Stimulated activated CD8-positive, alpha-beta memory T cell treated with anti-CD3 and anti-CD28 coated beads, Interleukin-12 subunit alpha, Interleukin-12 subunit beta, amount 100 ng/mL, for 4 hours (primary cell): ENCODE measurements around the gene EFNB1.
A peak's percentile ranks its signal among the peaks of the same experiment; 100 is the strongest.
"Not testable (repeated sequence)": the region's sequence is repeated elsewhere in the genome, so short reads cannot be mapped to it uniquely, and the experiment has no call there.

Experiments
- DNase-seq: peaks from one replicate; pipeline ENCODE4 v3.0.0-alpha.2; 2020; ENCODE audit warnings: low read depth

EFNB1 gene

DNA sequence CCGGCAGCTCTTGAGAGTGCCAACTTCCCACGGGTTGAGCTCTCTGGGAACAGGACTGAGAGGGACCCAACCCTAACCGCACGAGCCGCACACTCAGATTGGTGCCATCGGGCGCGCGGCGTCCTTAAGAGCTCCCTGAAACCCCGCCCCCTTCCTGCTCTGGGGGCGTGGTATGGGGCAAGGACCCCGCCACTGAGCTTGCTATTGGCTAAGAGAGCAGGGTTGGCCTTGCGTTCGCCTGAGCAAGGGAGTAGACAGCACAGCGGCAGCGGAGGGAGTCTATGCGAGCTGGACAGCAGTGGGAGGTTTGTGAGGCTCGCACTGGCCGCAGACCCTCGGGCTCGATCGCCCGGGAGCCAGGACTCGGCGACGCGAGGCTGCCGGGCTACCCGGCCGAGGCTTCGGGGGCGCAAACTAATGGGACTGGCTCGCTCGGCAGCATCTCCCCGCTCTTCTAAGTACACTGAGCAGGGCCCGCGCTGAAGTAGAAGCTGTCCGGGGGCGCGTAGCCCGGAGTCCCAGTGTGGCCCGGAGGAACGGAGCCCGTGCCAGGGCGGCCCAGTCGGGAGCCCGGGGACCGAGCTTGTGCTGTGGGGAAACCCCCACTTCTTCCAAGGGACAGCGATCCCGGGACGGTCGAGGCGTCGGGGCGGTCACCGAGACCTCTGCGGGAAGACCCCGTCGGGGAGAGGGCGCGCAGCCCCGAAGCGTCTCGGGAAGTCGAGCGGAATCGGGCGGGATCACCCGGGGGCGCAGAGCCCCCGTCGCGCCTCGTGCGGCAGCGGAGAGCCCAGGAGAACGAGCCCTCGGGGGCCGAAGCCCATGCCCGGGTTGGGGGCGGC lies at the start of gene EFNB1:
Gene EFNB1, plus strand, starts transcription at position 282 of the 842 bp plus-strand sequence. CDS start 756 bp downstream, outside the sequence.
- peak; percentile 65 for DNase-seq

DNA sequence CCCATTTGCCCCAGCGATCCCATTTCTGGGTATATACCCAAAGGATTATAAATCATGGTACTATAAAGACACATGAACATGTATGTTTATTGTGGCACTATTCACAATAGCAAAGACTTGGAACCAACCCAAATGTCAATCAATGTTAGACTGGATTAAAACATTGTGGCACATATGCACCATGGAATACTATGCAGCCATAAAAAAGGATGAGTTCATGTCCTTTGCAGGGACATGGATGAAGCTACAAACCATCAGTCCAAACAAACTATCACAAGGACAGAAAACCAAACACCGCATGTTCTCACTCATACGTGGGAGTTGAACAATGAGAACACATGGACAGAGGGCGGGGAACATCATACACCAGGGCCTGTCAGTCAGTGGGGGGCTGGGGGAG lies 47.5 kb upstream of the EFNB1 start:
- DNase-seq: not testable (repeated sequence)

DNA sequence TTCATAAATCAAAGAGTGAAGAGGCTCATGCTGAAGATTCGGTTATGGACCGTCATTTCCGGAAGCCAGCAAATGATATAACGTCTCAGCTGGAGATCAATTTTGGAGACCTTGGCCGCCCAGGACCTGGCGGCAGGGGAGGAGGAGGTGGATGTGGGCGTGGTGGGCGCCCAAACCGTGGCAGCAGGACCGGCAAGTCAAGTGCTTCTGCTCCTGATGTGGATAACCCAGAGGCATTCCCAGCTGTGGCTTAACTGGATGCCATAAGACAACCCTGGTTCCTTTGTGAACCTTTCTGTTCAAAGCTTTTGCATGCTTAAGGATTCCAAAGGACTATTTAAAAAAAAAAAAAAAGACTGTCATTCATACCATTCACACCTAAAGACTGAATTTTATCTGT lies 44.0 kb upstream of the EFNB1 start:
- DNase-seq: no peak

DNA sequence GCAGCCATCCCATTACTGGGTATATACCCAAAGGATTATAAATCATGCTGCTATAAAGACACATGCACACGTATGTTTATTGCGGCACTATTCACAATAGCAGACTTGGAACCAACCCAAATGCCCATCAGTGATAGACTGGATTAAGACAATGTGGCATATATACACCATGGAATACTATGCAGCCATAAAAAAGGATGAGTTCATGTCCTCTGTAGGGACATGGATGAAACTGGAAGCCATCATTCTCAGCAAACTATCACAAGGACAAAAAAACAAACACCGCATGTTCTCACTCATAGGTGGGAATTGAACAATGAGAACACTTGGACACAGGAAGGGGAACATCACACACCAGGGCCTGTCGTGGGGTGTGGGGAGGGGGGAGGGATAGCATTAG lies 42.2 kb upstream of the EFNB1 start:
- not testable (repeated sequence) for DNase-seq

DNA sequence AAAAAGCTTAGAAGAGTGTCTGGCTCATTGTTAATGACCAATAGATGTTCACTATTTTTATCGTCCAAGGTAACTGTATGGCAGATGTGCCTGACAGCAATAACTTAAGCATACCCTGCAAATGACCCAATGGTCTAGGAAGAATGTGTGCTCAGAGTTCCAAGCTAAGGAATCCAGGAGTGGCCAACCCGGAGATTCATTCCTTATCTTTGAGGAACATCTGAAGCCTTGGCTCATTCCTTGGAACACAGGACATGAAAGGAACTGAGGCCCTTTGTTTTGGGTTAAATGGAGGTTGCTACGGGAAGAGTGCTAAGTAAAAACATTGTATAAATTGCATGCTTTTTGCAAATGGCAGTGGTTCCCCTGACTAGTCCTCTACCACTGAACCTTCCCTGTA lies 38.9 kb upstream of the EFNB1 start:
- no peak for DNase-seq

DNA sequence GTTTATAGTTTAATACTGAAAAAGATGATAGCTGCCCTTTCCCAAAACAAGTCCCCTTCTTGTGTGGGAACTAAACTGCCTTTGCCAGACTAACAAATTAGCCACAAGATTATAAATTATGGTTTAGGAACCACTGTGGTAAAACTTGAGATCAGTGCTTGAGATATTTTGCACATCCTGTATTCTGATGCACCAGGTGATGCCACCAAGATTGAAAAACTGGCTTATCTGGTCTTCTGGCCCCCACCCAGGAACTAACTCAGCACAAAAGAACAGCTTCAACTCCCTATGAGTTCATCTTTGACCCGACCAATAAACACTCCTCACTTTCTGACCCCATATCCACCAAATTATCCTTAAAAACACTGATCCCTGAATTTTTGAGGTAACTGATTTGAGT lies 36.7 kb upstream of the EFNB1 start:
- no peak for DNase-seq

DNA sequence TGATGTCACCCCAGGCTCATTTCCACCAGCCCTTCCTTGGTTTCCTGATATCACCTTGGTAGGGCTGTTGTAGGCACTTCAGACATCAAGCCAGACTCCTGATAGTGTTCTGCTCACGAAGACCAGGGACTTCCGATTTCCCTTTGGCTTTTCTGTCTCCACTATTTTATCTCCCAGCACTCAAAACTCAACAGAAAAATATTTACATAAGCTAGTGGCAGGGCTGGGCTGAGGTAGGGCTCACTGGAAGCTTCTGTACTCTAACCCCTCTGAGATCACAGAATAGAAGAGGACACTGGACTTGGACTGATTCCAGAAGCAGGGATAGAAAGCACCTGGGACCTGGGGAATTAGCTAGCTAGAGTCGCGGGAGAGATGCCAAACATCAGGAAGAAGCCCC lies 34.4 kb upstream of the EFNB1 start:
- DNase-seq: no peak

DNA sequence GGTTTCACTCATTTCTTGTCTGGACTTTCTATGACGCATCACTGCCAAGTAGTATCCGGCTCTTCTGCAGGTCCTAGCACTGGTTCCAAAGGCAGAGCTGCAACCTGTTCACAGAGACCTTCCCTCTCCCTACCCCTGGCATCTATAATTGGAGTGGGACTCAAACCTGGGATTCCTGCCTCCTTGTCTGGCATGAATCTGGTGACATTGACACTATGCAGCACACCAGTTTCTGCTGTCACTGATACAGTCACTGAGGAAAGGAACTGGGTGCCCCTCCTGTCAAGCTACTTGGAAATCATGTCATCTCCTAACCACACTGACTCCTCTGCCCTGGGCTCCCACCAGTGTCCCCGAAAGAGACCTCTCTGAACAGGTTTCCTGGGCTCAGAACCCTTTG lies 33.1 kb upstream of the EFNB1 start:
- no peak for DNase-seq

DNA sequence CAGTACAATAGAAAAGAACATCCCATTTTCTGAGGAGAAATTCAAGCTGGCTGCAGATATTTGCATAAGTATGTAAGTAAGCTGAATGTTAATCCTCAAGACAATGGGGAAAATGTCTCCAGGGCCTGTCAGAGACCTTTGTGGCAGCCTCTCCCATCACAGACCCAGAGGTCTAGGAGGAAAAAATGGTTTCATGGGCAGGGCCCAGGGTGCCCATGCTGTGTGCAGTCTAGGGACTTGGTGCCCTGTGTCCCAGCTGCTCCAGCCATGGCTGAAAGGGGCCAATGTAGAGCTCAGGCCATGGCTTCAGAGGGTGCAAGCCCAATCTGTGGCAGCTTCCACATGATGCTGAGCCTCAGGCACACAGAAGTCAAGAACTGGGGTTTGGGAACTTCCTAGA lies 30.4 kb upstream of the EFNB1 start:
- DNase-seq: not testable (repeated sequence)

DNA sequence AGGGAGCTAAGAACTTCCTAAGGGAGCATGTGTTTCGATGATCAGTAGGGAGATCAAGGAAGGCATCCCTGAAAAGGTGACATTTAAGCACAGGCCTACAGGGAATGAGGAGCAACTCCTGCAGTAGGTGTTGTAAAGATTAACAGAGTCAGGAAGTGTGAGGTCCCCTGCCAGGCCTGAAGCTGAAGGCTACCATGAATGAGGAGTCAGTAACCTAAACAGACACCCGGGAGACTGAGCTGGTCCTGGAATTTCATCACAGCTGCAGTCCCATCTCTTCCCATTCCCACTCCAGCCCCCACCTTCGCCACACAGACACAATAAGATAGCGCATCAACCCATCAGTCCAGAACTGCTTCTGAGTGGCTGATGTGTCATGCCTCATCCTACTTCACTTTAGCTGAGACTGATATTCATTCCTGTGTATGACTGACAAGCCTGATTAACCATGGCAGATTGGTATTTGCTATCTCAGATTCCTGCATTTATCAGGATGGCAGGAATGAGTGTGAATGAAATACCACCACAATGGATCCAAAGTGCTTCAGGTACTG lies 27.0 kb upstream of the EFNB1 start:
- no peak for DNase-seq

DNA sequence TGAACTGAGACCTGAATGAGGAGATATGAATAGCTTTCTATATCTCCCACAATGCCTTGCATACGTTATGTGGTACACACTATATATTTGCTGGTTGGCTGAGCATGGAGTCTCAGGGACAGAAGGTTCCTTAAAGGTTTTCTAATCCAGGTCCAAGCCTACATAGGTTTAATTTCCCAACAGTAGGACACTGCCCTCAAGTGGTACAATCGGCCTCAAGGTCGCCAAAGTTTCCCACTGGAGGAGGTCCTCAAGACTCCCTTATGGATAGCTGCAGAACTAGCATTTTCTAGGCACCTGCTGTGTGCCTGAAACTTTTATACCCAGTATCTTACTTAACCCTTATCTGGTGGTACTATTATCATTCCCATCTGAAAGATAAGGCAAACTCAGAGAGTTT lies 21.0 kb upstream of the EFNB1 start:
- no peak for DNase-seq

DNA sequence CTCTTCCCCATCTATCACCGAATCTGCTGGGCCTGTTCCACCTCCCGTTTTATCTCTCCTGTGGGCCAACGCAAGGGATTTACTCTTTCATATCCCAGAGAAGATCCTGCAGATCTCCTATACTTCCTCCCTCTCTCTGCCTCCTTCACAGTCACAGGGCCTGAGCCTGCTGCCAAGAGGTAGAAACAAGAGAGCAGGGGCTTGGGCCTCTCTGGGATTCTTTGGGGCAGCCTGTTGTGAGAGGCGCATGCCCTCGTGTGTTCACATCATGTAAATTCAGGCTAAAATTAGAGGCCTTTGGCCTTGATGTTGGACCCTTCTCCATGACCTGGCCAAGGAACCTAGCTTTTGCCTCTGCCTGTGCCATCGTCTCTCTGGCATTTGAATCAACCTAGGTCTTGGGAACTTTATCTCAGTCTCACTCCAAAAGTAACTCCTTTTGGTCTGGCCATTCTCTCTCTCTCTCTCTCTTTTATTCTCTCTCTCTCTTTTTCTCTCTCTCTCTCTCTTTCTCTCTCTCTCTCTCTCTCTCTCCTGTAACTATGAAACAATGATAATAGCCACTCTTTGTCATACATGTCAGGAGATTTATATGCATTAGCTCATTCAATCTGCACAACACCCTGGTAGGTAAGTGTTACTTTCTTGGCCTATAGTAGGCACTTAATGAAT lies 20.0 kb upstream of the EFNB1 start:
- DNase-seq: no peak

DNA sequence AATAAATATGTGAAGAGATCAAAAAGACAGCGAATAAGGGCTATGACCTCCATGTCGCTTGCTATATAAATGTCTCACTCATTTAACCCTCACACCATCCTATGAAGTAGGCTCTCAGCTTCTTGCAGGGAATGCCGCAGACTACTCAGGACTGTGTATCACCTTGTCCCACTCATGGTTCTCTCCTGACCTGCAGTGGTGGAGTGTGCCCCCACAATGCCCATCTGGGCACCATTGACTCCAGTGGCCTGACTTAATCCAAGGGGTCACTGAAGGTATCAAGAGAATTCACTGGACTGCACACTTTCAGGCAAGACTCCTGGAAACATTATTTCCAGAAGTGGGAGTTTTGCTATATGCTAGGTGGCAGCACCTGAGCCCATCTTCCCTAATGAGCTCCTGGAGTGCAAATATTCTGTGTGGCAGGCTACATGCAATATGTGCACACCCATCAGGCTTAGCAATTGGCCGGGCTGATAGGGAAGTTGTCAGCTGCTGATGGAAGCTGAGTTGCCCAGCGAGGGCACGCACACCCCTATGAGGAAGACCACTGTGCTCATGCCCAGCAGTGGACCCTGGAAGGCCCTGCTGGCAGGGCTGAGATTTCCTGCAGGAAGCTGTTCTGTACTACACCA lies 8.2 kb upstream of the EFNB1 start:
- DNase-seq: no peak

DNA sequence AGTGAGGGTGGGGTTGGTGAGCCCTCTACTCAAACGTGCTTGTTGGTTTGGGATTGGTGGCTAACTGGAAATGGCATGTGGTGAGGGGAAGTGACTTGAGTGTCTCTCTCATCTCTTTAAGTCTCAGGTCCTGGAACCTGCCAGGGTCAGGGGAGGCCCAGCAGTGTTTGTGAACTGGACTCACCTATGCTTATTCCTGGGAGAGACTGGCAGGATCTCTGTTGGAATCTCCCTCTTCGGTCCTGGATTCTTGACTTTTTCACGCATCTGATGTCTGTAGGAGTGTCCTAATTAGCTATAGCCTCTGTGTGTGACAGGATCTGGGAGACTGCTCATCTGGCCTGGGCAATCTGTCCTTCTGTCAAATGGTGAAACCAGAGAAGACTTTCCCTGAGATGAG lies 7.2 kb upstream of the EFNB1 start:
- DNase-seq: no peak

DNA sequence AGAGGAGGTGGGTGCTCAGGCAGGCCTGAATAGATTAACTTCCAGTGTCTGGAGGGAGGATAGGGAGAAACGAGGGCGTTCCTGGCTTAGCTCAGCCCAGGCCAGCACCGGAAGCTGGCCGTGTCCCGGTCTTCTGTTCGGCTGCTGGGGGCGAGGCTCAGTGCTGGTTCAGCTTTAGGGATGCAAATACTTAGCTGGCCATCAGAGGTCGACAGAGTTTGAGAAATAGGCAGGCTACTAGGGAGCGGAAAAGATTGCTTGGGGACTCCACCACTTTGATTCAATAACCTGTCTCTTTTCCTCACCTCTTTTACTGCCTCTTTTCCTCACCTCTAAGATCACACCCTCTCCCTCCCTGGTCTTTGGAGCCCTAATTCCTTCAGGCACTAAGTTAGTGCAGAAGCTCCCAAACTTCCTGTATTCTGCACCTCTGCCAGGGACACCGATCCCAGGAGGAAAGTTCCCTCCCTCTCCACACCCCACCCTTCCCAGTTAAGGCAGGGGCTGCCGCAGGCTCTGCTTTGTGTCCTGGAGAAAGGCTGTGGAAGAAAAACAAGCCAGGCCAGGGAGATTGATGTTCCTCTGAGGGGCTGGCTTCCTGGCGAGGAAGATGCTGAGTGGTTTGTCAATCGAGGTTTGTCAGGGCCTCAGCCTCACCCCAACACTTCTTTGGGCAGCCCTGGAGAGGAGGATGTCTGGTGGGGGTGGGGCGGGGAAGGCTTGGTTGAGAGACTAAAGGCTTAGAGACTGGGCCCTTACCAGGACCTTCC lies 6.0 kb upstream of the EFNB1 start:
- DNase-seq: no peak

DNA sequence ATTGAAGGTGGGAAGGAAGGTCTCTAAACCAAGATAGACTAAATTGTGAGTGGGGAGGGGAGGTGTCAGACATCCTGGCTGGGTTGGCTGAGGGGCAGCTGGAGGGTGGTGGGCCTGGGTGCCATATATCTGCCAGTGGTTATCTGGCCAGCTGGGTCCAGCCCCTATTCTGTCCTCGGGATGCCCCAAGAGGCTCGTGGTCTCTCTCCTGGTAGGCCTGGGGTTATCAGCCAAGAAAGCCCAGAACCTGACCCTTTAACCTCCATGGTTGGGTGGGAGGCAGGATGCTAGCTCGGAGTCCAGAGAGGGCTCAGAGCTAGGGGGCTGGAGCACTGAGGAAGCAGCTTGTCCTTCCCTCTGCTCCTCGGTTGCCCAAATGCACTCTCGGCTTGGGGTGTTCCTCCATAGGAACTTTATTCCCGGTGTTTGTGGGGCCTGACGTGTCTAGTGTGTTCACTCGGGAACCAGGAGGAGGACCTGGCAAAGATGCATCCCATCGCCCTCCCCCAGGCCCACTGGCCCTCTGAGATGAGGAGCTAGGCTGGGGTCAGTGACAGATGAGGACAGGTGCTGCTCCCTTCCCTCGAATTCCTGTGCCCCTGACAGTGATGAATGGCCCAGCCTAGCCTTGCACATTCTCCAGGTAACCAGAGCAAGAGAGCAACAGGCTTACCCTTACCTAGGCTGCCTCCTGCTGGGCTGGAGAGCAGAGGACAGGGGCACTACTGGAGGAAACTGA lies 5.2 kb upstream of the EFNB1 start:
- no peak for DNase-seq

DNA sequence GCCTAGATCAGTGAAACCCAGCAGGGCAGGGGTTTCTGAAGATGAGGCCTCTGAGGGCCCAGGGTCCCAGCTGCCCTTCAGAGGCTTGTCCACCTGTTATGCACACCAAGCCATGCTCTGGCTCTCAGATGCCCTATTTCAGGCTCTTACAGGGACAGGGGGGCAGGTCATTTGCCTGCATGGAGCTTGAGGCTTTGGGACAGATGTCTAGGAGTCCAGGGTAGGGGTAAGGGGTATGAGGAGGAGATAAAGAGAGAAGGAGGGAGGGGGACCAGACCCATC lies 4.7 kb upstream of the EFNB1 start:
- no peak for DNase-seq

DNA sequence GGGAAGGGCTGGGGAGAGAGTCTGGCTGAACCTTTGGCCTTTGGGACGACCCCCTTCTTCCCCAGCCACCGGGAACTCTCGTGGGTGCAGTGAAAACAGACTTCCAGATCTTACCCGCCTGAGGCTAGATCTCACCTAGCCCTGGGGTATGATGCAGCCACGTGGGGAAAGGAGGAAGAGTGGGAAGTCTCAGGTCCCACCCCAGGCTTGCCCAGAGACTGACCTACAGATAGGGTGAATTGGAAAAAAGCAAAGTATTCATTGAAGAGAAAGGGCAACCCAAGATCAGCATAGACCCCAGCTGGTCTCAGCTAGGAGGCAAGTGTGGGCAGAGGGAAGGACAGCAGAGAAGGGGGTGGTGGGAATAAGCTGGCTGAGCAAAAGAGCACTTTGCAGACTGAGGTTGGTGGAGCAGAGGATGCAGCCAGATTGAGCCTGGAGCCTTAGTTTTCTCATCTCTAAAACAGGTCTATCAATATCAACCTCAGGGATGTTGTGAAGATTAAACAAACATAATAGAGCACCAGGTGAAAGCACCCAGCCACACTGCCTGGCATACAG lies 4.2 kb upstream of the EFNB1 start:
- DNase-seq: no peak

DNA sequence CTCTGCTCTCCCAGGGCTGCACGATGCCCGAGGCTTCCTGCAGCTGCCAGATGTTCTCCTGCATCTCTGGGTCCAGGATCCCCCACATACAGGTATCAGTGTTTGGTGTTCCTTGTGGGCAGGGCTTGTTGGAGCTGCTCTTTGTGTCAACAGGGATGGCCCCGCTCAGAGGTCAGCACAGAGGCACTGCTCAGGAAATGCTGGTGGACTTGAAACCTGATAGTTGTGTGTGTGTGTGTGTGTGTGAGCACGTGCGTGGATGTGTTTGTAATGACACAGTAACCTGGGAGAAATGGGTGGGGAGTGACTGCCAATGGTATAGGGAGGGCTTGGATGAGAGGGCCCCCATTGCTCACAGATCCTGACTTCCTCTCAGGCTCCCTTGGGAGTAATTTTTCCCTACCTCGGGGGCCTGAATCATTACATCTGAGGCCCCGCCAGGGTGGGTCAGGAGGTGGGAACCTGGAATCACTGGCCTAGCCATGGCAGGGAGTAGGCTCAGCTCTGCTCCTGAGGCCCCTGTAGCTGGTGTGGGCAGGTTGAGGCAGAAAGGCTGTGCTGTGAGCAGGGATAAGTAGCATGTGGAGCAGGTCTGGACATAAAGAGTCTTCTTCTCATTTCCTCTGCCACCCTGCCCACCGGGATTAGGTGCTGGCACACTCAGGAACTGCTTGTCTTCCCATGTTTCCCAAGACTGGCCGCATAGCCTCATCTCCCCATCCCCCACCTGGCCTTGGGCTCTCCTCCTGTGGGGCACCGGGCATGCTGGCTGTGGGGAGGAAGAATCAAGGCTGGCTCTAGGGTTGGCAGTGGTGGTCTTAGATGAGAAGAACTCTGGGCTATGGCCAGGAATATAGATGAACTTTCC lies 2.5 kb upstream of the EFNB1 start:
- no peak for DNase-seq

DNA sequence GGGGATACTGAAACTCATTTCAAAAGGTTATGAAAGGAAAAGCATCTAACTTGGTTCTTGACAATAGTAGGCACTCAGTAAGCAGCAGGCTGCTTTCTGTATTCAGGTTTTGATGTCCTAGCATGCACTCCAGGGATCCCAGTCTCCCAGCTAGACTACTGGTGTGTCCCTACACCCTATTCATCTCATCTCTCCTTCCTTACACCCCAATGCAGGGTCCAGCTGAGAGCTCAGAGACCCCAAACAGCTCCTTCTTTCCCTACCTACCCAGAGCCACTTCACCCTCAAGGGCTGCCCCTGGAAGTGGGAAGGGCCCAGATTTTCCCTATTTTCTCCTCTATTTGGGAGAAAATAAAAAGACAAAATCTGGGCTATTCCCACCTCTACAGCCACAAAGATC lies 1.6 kb upstream of the EFNB1 start:
- no peak for DNase-seq
